Superior temporal gyrus (tissue), 1 donor: ENCODE results near the gene CWC27.

ENCODE experiments used
- DNase-seq: peaks from one replicate; pipeline ENCODE4 v3.0.0-alpha.2; 2016; ENCODE audit errors: extremely low spot score

CWC27 gene

DNA sequence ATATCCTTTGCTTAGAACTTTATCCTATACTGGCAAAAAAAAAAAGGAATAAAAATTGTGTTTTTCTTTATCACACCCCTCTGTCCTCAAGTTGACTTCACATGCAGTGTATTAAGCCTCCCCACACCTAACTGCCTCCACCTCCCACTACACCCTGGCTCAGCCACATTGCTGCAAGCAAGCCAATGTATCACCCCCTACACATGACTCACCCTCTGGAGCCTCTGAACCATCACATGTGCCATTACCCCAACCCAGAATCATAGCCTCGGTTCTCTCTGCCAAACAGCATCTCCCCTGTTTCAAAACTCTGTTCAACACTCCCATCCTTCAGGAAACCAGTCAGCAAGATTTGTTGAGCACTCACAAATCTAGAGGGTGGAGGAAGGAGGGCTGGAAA lies 209.0 kb downstream of the CWC27 start:
- DNase-seq = no peak

DNA sequence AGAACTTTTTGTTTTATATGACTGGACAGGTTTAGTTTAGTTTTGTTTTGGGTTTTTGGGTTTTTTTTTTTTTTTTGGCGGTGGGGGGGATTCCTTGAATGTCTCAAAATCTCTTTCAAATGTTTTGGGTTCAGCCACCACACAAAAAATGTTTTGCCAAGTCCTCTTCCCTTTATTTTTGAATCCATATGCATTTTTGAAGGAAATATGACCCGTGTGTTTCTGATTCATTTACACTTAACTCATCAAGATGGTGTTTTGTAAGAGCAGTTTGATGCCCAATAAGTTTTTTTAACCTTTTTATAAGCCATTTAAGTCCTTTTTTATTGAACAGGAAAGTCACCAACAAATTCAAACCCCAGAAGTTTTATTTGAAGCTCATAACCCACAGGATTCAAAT lies 209.8 kb downstream of the CWC27 start:
- no peak for DNase-seq

DNA sequence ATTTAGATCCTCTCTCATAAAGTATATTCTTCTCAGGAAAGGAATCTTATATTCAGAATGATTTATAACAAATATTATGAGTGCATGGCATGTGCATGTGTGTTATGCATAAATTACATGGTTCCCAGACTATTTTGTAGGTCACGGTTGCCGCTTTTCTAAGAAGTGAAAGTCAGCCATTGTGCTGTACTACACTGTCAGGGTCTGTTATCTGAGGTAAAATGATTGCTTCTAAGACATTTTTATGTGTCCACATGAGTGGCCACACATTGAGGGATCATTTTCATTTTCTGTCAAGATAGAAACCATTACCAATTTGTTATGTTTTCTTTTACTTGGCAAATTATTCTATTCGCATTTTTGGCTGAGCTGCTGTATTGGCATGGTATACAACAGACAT lies 210.8 kb downstream of the CWC27 start:
- no peak for DNase-seq

DNA sequence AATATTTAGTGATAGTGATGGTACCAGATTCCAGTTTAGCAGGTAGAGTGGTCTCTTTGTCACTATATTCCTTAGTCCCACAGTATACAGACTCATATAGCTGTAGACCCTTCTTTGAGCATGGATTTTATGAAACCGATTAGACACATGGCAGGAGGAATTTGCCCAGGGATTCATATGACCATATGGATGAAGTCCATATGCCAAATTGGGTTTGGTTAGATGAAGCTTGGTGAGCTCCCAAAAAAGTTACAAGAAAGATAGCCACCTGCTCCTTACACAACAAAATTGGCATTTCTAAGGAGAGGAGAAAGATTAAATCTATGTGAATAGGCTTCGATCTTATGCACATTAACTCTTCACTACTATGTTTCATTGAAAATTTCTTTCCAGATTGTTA lies 211.4 kb downstream of the CWC27 start:
- no peak for DNase-seq

DNA sequence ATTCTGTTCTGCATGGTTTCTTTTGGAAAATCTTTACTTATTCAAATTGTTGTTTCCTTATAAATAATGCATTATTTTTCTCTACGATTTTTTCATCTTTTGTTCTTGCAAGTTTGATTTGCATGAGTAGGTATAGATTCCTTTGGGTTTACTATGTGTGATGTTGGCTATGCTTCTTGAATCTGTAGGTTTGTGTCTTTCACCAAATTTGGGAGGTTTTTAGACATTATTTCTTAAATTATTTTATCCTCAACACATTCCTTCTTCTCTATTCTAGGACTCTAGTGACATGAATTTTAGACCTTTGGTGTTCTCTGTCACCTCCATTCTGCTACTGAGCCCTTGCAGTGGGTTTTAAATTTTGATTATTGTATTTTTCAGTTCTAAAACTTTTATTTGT lies 219.0 kb downstream of the CWC27 start:
- DNase-seq = no peak

DNA sequence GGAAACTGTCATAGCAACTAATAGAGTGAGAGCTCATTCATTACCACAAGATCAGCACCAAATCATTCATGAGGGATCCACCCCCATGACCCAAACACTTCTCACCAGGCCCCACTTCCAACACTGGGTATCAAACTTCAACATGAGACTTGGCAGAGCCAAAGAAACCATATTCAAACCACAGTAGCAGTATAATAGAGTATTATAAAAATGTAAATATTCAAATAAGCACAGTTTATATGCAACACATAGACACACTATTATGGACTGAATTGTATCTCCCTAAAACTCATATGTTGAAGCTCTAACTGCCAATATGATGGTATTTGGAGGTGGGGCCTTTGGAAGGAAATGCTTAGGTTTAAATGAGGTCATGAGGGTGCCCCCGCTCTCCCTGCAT lies 240.5 kb downstream of the CWC27 start:
- no peak for DNase-seq

DNA sequence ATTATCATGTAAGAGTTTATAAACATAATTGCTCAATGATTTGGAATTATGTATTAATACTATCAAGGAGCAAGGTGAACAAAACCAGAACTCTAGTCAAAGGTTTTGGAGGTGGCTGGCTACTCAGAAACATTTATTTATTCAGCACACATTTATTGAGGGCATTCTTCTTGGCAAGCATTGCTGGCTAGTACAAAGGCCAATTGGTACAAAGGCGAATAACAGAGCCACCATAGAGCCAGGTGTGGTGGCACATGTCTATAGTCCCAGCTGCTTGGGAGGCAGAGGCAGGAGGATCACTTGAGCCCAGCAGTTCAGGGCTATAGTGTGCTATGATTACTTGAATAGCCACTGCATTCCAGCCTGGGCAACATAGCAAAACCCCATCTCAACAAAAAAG lies 242.1 kb downstream of the CWC27 start:
- DNase-seq = no peak

DNA sequence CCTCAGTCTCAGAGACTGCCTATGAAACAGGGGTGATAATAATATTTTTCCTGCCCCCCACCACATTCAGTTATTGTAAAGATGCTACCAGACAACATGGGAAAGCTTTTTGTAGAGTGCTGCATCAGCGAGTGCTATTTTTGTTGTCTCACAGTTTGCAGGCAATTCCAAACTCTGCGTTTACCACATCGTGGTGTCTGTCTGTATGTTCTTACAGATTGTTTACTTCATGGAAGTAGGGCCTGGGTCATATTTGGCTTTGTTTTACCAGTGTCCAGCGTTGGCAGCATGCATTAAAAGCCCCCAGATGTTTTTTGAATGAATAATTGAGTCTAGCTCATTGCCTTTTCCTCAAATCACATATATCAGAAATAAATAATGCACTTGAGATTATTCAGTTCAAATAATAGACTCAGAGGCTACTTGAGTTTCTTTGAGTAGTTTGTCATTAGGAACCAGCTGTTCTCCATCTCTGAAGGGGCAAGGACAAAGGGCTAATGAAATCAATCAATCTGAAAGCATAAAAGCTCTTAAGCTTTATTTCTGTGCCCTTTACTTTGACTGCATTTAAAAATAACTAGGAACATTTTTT lies 243.7 kb downstream of the CWC27 start:
- DNase-seq = no peak

DNA sequence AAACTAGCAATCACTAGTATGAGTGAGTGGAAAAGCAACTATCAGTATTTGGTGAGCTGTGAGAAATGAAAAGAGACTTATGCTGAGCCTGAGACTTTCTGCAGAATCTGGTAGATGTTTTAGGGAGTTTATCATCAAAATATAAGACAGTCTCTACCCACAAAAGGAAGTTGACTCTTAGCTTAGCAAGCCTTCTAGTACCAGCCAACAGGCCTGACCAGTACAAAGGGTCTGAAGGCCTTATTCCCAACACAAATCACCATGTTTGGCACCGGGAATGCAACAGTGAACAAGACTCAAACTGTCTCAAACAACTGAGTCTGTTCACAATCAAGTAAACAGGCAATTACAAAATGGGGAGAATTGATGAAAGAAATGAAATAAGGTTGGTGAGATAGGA lies 244.4 kb downstream of the CWC27 start:
- no peak for DNase-seq

DNA sequence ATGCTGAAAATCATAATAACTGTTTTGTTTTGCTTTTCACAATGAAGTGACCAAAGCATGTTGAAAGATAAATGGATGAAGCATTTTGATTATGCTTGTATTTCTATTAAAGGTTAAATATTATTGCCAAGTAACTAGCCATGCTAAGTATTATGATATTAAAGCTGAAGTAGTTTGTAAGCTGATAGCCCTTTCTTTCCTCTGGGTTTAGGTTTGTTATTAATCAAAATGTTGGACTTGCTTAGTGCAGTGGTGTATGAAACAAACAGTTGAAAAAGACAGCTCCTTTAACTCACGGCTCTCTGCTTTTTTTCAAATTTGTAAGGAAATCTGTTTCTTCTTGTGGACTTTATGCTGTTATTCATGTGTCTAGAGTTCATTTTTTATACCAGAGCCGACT lies 246.0 kb downstream of the CWC27 start:
- no peak for DNase-seq

DNA sequence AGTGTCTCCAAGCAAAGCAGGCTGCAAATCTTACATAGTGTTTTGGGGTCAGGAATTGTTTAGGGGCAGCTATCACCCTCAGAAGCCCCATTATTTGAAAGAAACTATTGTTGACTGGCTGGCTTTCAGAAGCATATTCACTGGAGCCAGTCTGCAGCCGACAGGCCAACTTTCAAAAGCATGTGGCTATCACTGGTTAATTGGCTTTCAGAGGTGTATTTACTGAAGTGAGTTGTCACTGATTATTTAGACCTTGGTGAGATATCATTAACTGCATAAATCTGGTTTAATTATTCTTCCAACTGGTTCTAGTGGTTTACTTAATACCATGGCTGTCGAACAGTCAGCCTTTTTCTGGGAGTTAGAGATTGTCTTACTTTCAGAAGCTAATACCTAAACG lies 247.0 kb downstream of the CWC27 start:
- no peak for DNase-seq

DNA sequence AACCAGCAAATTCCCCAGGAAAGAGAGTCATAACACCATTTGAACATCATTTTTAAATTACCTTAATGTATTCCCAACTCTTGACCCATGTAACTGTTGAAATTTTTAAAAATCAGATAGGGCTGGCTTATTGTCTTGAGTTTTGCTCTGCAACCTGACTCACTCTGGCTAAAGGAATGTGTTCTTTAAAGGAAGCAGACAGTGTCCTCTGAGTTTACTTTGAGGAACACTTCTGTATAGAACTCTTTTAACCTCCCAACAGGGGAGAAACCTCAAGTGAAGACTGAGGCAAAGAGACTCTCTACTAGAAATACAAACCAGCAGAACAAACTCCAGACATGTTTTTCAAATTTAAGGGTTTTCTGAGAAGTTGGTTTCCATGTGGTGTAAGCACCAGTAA lies 248.9 kb downstream of the CWC27 start:
- DNase-seq = no peak

DNA sequence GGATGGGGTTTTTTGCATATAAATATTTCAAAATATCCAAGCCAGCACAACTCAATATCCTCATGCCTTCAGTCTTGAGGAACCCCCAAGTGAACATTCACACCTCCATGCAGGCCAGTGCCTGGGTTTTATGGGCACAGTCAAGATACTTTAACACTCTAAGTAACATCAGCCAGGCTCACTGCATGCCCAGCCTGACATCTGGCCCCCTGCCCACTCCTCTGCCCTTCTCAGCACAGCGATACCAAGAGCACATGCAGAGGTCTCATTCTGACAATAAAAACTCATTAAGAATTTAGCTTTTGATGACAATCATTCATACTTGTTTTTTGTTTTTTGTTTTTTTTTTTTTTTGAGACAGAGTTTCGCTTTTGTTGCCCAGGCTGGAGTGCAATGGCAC lies 250.0 kb downstream of the CWC27 start:
- no peak for DNase-seq

DNA sequence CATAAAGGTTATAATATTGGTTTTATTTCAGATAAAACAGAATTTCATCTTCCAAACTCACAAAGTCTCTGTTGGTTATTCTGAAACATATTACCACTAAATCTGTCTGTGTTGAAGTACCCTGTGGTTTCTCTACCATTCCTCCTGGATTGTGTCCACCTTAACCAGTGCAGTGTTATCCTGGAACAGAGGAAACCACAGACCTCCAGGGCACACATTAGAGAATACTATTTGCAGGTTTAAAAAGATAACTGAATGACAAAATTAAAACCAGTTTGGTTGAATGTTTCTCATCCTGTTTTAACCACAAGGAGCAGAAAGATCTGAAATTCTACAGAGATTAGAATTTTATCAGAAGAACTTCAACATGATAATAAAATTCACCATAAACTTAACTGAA lies 251.8 kb downstream of the CWC27 start:
- DNase-seq = no peak

DNA sequence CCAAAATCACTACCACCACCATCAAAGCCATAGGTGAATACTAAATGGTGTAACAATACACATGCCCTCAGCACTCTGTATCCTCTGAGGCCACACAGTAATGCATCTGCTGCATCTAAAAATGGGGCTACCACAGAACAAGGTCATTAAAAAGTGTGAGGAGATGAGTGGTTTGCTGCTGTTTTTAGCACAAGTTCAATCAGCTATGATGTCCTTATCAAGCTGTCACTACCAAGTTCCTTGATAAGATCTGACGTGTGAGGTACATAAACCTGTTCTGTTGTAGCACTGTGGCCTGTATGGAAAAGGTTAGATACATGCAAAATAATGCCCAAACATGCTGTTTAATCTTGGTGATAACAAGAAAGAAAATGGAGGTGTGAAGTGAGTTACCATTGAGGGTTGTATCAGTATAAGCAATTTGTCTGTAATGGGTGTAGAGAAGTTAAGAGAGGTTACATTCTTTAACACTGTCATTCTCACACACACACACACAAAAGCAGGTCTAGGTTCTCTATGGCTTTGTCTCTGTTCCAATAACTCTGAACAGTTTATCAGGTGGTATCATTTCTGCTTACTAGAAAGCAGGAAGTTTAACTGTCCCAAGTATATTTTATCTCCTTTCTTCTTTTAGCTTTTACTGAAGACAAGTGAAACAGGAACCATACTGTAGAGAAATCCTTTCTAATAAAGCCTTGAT lies 252.9 kb downstream of the CWC27 start:
- no peak for DNase-seq

DNA sequence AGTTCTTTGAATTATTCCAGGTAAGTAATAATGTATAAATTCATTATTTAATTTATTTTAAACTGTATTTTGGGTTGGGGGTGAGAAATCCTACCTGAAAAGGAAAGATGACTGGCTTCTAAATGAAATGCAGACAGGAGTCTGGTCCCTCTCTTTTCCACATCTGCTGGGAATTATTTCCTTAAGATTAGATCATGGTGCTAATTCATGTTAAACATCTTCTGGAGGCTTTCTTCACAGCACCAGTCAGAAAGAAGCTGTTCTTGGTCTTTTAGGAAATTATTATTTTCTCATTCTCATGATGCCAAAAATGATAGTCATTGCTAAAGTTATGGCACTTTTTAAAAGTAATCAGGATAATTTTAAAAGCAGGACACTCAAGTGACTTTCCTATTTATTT lies 254.2 kb downstream of the CWC27 start:
- no peak for DNase-seq

DNA sequence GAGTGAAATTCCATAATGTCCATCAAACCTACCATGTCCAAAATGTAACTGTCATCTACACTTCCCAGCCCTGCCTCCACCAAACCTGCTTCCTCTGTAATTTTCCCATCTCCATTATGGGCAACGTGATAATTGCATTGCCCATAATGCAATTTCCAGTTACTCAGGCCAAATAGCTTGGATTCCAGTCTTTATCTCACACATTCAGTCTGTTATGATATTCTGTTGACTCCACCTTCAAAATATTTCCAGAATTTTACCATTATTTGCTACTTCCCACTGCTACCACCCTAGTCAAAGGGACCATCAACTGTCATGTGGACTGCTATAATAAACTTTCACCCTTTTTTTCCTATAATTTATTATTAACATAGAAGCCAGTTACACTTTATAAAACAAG lies 256.0 kb downstream of the CWC27 start:
- no peak for DNase-seq

DNA sequence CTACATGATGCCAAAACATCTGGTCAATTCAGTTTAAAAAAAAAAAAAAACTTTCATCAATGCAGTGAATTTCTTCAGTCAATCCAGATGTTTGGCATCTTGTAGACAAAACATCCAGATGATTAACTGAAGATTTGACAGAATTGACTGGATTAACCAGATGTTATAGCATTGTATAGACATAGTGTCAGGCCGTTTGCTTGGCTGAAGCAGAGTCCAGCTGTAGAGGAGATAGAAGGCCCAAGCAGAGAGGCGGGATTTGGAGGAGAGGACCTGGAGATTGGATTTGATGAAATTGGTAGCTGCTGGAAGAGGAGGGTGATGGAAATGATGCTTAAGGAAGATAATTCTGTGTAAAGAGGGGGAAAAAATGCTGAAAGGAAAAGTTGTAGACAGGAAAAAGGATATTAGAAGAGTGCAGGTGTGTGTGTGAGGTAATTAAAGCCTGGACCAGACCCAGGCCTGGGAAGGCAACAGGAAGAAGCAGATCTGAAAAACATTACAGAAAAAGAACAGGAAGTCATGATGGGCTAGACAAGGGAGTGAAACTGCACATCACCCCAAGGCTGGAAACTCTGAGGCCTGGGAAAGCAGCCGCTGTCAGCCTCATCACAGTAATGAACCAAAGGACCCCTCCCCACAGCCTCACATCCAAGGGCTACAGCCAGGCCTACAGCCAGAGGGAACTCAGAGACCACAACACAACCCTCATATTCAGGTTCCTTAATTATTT lies 258.3 kb downstream of the CWC27 start:
- no peak for DNase-seq

DNA sequence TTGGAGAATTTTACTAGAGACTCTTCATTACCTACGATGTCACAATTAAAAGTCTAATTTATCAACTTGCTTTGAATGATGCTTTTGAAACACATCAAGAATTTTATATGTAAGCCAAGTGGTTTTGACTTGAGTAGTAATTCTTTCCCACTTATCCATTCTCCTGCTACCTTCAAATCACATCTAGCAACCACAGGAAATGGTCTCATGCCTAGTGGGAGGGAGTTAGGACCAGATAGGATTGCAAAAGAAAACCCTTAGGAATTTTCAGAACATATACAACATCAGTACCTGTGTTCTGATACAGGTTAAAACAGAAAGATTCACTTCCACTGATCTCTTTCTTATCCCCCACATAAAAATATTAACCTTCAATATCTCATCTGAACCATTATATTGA lies 260.4 kb downstream of the CWC27 start:
- no peak for DNase-seq

DNA sequence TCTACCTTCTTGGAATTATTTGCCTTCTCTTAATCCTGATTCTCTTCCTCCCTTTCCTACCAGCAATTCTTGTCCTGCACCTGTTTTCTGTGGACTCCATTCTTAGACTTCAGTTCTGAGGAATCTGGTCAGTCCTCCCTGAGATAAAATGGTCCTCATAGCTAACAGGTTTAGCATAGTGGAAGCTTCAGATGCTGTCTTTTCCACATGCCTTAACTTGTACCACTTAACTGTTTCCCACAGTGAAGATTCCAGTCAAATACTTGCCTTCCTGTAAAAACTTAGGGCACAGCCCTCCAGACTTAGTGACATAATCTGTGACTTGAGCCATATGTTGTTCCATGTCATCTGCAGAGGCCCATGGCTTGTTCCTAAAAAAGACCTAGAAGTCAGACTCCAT lies 261.3 kb downstream of the CWC27 start:
- DNase-seq = no peak

DNA sequence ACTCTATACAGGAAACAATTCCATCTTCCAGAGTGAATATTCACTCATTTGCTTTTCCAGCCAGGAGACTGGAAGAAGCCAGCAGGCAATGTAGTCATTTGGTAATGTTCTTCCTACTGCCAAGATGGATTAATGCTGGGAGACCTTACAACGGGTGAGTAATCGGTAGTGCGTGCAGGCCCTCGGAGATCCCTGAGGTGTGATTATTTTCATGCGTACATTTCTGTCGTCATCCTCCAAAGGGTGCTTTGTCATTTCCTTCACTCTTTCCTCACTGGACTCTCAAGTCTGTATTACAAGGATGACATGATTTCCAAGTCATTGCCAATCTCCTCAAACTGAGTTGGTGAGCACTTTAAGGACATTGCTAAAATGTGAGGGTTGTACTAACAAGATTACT lies 263.5 kb downstream of the CWC27 start:
- no peak for DNase-seq

DNA sequence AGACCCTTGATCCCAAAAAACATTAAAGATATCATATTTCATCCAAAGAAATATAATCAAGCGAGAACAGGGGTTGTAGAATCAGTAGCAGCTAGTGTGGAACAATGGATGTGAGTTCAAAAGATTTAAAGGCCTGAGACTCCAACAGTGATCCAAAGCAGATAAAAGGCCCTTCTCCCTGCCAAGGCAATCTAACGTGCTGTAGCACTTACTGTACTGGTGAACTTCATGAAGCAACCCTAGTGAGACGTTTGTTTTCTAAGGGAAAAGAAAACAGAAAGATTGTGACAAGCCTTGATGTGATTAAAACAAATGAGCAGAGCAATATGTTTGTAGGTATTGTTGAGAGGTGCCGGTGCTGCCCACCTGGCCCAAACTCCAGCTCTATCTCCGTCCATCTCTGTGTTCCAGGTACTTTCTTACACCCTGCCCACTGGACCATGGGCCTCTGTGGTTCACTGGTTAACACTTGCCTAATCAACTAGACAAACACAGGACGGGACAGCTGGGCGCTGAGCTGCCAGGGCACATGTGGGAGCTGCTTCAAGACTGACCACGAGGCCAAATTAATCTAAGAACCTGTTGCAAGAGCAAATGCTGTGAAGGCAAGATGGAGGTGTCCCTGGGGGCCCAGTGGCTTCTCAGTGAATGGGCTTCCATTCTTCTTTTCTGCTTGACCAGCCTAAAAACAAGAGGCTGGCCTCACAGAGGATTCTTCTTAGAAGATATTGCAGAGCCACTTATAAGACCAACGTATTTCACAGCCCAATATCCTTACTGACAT lies 265.5 kb downstream of the CWC27 start:
- no peak for DNase-seq

DNA sequence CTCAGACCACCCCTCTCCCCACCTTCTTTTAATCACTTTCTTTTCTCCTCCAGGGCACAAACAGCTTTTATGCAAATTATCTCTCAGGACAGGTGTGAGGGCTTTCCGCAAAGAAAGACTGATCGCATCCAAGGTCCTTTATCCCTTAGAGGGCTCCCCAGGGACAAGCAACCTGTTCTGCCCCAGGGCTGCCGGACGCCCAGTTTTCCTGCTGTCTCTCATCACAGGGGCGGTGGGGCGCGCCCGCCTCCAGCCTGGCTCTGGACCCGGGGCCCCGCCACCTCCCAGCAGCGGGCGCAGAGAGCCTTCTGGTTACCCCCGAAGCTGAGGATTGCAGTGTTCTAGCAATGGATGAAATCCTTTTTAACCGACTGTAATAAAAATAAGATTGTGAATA lies 266.1 kb downstream of the CWC27 start:
- DNase-seq = no peak
